ENCODE measurements around the gene SMCO2.

The SMCO2 gene

DNA sequence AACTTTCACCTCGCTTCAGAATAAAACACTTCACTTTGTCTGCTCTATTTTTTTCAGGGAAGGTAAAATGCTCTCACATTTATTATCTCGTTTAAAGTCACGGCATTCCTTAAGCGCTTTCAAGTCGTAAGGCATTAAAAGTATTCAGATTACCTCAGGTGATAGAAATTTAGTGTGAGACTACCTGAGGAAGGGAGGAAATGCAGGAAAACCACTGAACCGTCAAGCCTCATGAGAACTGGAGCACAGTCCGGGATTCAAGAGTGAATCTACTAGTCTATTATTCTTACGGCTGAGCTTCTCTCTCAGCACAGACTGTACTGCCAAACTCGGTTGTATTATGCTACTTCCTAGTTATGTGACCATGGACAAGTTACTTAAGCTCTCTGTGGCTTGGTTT lies 69.1 kb downstream of the SMCO2 start:
- H3K27me3 ChIP-seq (ENCODE audit: low read depth): no peaks in the 10 kb centered on the region
- H3K4me1 ChIP-seq: 0 out of 2 replicates have a peak, but pooled peaks cover 4% of the 10 kb centered on the region
- no peaks in the 10 kb centered on the region for H3K36me3 ChIP-seq (replicated peaks)
- DNase-seq (ENCODE audit: low spot score in 2 of 2): no peak
- H3K4me3 ChIP-seq: no peak overlapping the region
- in situ Hi-C loops (cut with MboI; ENCODE audit: low sequenced_read_pairs): no loop called here
- H3K9me3 ChIP-seq: no peaks in the 10 kb centered on the region

- Histone ChIP-seq H3K27me3 (ENCODE audit: low read depth) (no peaks in the 10 kb centered on the region), H3K9me3 (no peaks in the 10 kb centered on the region), H3K4me1 (0 out of 2 replicates have a peak, but pooled peaks cover 4% of the 10 kb centered on the region), H3K36me3 (replicated peaks) (no peaks in the 10 kb centered on the region), H3K4me3 (no peak overlapping the region)
- in situ Hi-C loops (cut with MboI; ENCODE audit: low sequenced_read_pairs): no loop called here
- no peak for DNase-seq (ENCODE audit: low spot score in 2 of 2)
Measured at GRCh38 chr12:27516625-27517024, 70.1 kb downstream of the SMCO2 start.

- in situ Hi-C loops (cut with MboI; ENCODE audit: low sequenced_read_pairs): no loop called here
- Histone ChIP-seq H3K36me3 (replicated peaks) (no peaks in the 10 kb centered on the region), H3K4me3 (no peak overlapping the region), H3K27me3 (ENCODE audit: low read depth) (no peaks in the 10 kb centered on the region), H3K4me1 (0 out of 2 replicates have a peak, but pooled peaks cover 4% of the 10 kb centered on the region), H3K9me3 (no peaks in the 10 kb centered on the region)
- DNase-seq (ENCODE audit: low spot score in 2 of 2): no peak
Measured at GRCh38 chr12:27517546-27517945, 71.0 kb downstream of the SMCO2 start.

GRCh38 chr12:27517961-27518665 lies 71.6 kb downstream of the SMCO2 start:
- H3K27me3 ChIP-seq (ENCODE audit: low read depth): no peaks in the 10 kb centered on the region
- no peak for DNase-seq (ENCODE audit: low spot score in 2 of 2)
- no peak overlapping the region for H3K4me3 ChIP-seq
- in situ Hi-C loops (cut with MboI; ENCODE audit: low sequenced_read_pairs): no loop called here
- H3K4me1 ChIP-seq: peaks cover 9% of the 10 kb centered on the region
- no peaks in the 10 kb centered on the region for H3K9me3 ChIP-seq
- H3K36me3 ChIP-seq (replicated peaks): no peaks in the 10 kb centered on the region

GRCh38 chr12:27521066-27521465 lies 74.5 kb downstream of the SMCO2 start:
- no peaks in the 10 kb centered on the region for H3K36me3 ChIP-seq (replicated peaks)
- no peak overlapping the region for H3K4me3 ChIP-seq
- in situ Hi-C loops (cut with MboI; ENCODE audit: low sequenced_read_pairs): no loop called here
- H3K4me1 ChIP-seq: peaks cover 15% of the 10 kb centered on the region
- H3K27me3 ChIP-seq (ENCODE audit: low read depth): no peaks in the 10 kb centered on the region
- H3K9me3 ChIP-seq: no peaks in the 10 kb centered on the region
- no peak for DNase-seq (ENCODE audit: low spot score in 2 of 2)

DNA sequence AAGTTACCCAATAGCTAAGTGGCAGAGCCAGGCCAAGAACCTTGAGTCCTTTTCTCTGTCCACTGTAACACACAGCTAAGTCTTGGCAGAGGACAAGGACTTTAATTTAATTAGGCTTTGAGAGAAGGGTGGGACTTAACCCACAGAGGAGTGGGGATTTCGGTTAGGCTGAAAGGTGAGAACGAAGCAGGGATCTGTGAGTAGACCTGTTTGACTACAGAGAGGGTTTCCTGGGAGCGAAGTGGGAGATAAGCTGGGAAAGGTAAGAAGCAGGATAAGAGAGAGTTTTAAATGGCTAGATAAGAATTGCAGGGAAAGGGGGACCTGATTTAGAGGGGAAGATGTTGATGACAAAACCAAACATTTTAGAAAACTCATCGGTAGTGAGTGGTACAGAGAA lies 75.4 kb downstream of the SMCO2 start:
- Histone ChIP-seq H3K9me3 (no peaks in the 10 kb centered on the region), H3K36me3 (replicated peaks) (no peaks in the 10 kb centered on the region), H3K27me3 (ENCODE audit: low read depth) (no peaks in the 10 kb centered on the region), H3K4me1 (peaks cover 16% of the 10 kb centered on the region), H3K4me3 (no peak overlapping the region)
- in situ Hi-C loops (cut with MboI; ENCODE audit: low sequenced_read_pairs): no loop called here
- DNase-seq (ENCODE audit: low spot score in 2 of 2): no peak

GRCh38 chr12:27523305-27523641 lies 76.7 kb downstream of the SMCO2 start:
- in situ Hi-C loops (cut with MboI; ENCODE audit: low sequenced_read_pairs): no loop called here
- Histone ChIP-seq H3K4me3 (peak overlapping the region; percentile 83), H3K9me3 (no peaks in the 10 kb centered on the region), H3K36me3 (replicated peaks) (no peaks in the 10 kb centered on the region), H3K27me3 (ENCODE audit: low read depth) (no peaks in the 10 kb centered on the region), H3K4me1 (peaks cover 16% of the 10 kb centered on the region)
- DNase-seq (ENCODE audit: low spot score in 2 of 2): peak in 1 of 2 experiments; percentile 57

DNA sequence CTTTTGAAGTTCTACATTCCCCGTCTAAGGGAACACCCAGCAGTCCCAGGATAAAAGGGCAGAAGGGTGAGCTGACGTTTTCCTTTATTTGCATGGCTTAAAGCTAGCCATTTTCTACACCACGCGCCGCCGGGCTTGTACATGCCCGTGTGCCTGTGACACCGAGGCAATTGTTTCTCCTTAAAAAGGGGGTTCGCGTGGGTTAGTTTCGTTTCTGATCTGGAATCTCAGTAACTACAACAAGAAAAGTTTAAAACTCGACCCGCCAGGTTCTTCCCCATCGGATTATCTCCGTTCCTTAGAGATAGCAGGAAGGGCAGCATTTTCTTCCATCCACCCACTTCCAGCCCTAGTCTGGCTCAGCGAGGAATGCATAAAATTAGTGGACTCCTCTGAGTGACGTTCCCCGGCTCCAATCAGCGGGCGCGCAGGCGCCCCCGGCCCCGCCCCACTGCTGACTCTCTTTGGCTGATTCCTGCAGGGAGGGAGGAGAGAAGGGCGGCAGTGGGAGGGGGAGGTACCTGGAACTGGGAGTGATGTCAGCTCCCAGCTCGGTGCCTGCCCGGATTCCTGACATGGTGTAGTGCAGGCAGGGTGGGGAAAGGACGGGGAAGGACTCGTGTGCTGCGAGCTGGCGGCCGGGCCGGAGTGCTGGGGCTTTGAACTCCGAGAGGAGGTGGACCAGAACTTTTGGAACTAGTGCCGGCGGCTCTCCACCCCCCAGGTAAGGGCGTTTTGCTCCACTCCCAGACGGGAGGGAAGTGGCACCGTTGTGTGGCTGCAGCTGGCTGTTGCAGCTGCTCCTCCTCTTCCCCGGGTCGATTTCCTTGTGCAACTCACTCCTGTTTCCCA lies 77.3 kb downstream of the SMCO2 start, which contains the start of gene PPFIBP1:
TSS of gene PPFIBP1 (plus strand) at position 565 of the 852 bp plus-strand sequence. CDS start 109,191 bp downstream, outside the sequence.
- Histone ChIP-seq H3K4me3 (peak within 1 kb of the TSS; percentile 83), H3K4me1 (peaks cover 16% of the 10 kb centered on the region), H3K9me3 (no peaks in the 10 kb centered on the region), H3K36me3 (replicated peaks) (no peaks in the 10 kb centered on the region), H3K27me3 (ENCODE audit: low read depth) (no peaks in the 10 kb centered on the region)
- in situ Hi-C loops (cut with MboI; ENCODE audit: low sequenced_read_pairs): no loop called here
- peak; percentile 94 to 100 for DNase-seq (ENCODE audit: low spot score in 2 of 2)

DNA sequence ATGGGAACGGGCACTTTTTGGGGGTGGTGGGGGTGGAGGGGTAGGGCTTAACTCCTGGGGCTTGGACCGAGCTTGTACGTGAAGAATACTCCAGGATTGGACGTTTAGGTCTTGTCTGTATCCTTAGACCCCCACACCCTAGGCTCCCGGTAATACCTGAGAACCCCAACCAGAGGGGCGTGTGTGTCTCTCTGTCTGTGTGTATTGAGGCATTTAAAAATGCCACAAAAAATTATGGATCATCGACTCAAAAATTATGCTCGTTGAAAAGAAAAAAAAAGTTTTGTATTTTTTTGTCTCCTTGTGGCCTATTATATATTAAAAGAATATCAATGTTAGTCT lies 77.9 kb downstream of the SMCO2 start:
- no peaks in the 10 kb centered on the region for H3K36me3 ChIP-seq (replicated peaks)
- peaks cover 16% of the 10 kb centered on the region for H3K4me1 ChIP-seq
- H3K9me3 ChIP-seq: no peaks in the 10 kb centered on the region
- H3K4me3 ChIP-seq: peak overlapping the region; percentile 83
- DNase-seq (ENCODE audit: low spot score in 2 of 2): no peak
- H3K27me3 ChIP-seq (ENCODE audit: low read depth): no peaks in the 10 kb centered on the region
- in situ Hi-C loops (cut with MboI; ENCODE audit: low sequenced_read_pairs): no loop called here

DNA sequence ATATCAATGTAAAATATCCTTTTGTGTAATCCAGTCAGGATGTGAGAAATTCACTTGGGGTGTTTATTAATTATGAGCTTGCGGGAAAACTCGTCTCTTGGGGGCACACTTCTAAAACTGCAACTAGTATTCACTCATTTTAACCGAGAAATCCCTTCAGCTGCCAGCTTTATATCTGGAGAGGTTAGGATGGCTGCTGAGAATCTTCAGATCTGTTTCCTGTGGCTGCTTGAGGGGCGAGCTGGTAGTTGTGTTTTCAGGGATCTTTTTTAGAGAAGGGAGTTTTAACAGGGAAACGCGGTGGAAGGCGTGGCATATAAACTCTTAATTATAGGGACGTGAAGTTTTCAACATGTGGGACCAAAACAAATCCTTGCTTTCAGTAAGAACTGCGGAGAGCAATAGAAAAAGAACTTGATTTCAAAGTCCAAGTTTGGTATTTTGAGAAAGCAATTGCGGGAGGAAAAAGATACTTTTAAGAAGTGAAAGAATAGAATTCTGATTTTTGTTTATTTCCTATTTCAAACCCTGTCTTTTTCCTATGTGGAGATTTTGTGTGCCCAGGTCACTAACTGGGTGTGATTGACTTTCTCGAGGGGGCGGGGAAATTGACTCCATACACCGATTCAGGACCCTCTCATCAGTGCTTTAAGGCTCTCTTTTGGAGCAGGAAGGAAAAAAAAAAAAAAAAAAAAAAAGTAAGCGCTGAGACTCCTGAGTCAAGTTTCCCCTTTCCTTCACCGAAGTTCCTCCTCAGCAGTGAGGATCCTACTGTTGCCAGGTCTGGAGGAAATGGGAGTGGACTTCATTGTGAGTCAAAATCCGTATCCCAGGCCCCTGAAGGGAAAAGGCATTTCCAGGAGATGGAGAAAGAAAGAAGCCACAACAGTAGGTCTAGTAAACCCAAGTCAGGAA lies 78.6 kb downstream of the SMCO2 start:
- H3K36me3 ChIP-seq (replicated peaks): no peaks in the 10 kb centered on the region
- H3K4me3 ChIP-seq: peak overlapping the region; percentile 83
- peaks cover 21% of the 10 kb centered on the region for H3K4me1 ChIP-seq
- H3K27me3 ChIP-seq (ENCODE audit: low read depth): no peaks in the 10 kb centered on the region
- in situ Hi-C loops (cut with MboI; ENCODE audit: low sequenced_read_pairs): no loop called here
- no peaks in the 10 kb centered on the region for H3K9me3 ChIP-seq
- DNase-seq (ENCODE audit: low spot score in 2 of 2): peak; percentile 23 to 27

DNA sequence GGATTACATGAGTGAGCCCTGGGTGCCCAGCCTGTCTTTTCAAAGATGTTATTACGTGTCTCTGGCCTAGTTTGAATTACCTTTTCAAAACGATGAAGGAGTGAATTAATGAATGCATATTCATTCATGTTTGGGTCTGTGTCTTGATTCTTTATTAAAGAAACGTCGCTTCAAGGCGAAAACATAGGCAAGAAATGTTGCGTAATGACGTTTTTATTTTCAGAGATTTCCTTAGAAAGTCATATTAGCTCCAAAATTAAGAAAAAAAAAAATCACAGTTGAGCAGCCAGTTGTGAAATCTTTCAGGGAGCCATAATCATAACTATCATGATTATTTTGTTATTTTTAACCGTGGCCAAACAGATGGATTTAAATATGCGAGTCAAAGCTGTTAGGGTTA lies 81.0 kb downstream of the SMCO2 start:
- Histone ChIP-seq H3K4me3 (no peak overlapping the region), H3K9me3 (no peaks in the 10 kb centered on the region), H3K4me1 (peaks cover 25% of the 10 kb centered on the region), H3K36me3 (replicated peaks) (no peaks in the 10 kb centered on the region), H3K27me3 (ENCODE audit: low read depth) (no peaks in the 10 kb centered on the region)
- in situ Hi-C loops (cut with MboI; ENCODE audit: low sequenced_read_pairs): no loop called here
- DNase-seq (ENCODE audit: low spot score in 2 of 2): no peak

- Histone ChIP-seq H3K27me3 (ENCODE audit: low read depth) (no peaks in the 10 kb centered on the region), H3K9me3 (no peaks in the 10 kb centered on the region), H3K4me1 (peaks cover 16% of the 10 kb centered on the region), H3K36me3 (replicated peaks) (no peaks in the 10 kb centered on the region), H3K4me3 (no peak overlapping the region)
- DNase-seq (ENCODE audit: low spot score in 2 of 2): no peak
- in situ Hi-C loops (cut with MboI; ENCODE audit: low sequenced_read_pairs): no loop called here
Measured at GRCh38 chr12:27528788-27529187, 82.3 kb downstream of the SMCO2 start.

DNA sequence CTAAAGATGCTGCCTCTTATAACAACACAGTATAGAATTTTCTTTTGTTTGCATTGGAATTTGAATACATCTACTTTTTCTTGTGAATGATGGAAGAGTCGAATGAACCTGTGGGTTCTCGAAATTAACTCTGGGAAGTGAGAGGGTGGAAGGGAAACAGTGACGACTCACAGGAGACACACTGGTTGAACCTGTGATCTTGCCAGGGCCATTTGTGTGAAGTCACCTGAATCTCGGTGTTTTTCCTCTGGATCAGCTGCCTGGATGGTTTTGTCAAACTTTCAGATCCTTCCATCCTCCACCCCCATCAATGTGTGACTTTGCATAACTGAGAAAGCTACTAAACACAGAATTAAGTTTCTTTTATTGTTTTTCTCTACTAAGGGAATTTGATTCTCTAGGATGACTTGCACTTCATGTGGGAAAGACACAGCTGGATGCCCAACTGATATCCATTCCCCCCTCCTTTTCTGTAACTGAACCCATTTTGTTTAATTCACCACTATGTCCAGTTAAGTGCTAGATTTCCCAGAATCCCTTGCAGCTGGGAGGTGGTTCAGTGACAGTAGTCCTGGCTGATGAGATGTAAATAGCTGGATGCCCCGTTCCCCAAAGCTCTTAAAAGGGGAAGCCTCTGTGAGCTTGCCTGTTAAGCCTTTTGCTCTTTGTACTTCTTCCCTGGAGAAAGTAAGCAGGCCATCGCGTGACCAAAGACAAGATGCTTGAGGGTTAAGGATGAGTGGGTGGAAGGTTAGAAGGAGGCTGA lies 83.8 kb downstream of the SMCO2 start:
- Histone ChIP-seq H3K9me3 (no peaks in the 10 kb centered on the region), H3K36me3 (replicated peaks) (no peaks in the 10 kb centered on the region), H3K4me3 (no peak overlapping the region), H3K4me1 (peaks cover 16% of the 10 kb centered on the region), H3K27me3 (ENCODE audit: low read depth) (no peaks in the 10 kb centered on the region)
- in situ Hi-C loops (cut with MboI; ENCODE audit: low sequenced_read_pairs): no loop called here
- peak in 1 of 2 experiments; percentile 15 for DNase-seq (ENCODE audit: low spot score in 2 of 2)

Measured in HAP-1 (cell line).